Astrocyte of the spinal cord (primary cell): ENCODE data around the gene CTU2.

Experiments
- DNase-seq: peaks from one replicate; pipeline ENCODE4 v3.0.0; 2011; ENCODE audit warnings: low read depth, low spot score
- H3K4me3 ChIP-seq: 2 replicates; pipeline ENCODE4 v1.5.1; 2011; ENCODE audit warnings: low read depth, mild to moderate bottlenecking, low read length, moderate library complexity
- CTCF ChIP-seq: IDR thresholded peaks from 2 replicates; pipeline ENCODE4 v1.5.1; 2012; ENCODE audit warnings: low read depth, mild to moderate bottlenecking, low read length, inconsistent platforms
- in situ Hi-C: cut with HindIII; loops from 2 replicates; pipeline ENCODE4 v1.10.0; 2017; ENCODE audit warnings: low sequenced_read_pairs

The CTU2 gene

DNA sequence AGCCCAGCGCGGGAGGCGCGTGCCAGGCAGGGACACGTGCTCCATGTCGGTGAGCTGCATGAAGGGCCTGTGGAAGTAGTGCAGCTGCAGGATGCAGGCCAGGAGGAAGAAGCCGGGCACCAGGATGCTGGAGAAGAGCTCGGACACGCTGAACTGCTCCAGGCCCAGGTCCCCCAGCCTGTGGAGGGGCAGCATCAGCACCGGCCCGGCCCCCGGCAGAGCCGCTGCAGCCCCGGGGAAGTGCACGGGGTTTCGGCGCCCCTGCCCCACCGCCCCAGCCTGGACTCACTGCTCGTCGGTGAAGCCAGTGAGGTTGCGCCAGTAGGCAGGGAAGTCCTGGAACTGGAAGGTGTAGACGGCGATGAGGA lies 28.0 kb downstream of the CTU2 start:
- no peak for TF ChIP-seq CTCF
- in situ Hi-C loops, result no loop called here
- DNase-seq, result no peak

DNA sequence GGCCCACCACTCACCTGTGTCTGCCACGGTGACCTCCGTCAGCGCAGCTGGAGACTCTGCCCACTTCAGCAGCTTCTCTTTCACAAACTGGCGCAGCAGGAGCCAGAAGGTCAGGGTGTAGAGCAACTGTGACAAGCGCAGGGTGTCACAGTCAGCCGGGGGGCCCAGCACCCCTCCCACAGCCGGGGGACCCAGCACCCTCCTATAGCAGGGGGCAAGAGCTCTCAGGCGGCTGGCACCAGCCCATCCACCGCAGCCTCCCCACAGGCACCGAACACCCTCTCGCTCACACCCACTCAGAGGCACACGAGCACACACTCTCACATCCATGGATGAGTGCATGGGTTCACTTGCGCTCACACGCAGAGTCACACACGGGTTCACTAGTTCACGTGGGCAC lies 28.8 kb downstream of the CTU2 start:
- no peak for DNase-seq
- no peak overlapping the region for H3K4me3 ChIP-seq
- in situ Hi-C loops, result no loop called here
- no peak for TF ChIP-seq CTCF

More for the DNA sequence above, 28.0 kb downstream of the CTU2 start:
- no peak overlapping the region for H3K4me3 ChIP-seq

GRCh38 chr16:88735616-88736015 lies 29.3 kb downstream of the CTU2 start:
- DNase-seq, result no peak
- H3K4me3 ChIP-seq, result no peak overlapping the region
- in situ Hi-C loops, result no loop called here
- TF ChIP-seq CTCF, result no peak

DNA sequence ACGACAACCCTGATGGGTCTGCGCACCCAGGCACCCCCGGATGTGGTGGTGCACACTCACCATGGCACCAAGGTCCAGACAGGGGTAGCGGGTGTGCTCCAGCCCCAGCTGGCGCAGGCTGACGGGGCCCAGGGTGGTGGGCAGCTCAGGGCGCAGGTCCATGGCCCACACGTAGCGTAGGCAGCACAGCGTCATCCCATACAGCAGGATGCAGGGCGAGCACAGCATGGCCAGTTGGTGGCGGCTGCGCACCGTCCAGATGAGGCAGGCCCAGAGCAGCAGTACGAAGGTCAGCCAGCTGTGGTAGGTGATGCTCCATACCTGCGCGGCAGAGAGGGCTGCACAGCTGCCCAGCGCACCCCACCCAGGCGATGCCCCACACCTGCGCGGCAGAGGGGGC lies 29.8 kb downstream of the CTU2 start:
- DNase-seq, result no peak
- no peak overlapping the region for H3K4me3 ChIP-seq
- no peak for TF ChIP-seq CTCF
- in situ Hi-C loops, result no loop called here

DNA sequence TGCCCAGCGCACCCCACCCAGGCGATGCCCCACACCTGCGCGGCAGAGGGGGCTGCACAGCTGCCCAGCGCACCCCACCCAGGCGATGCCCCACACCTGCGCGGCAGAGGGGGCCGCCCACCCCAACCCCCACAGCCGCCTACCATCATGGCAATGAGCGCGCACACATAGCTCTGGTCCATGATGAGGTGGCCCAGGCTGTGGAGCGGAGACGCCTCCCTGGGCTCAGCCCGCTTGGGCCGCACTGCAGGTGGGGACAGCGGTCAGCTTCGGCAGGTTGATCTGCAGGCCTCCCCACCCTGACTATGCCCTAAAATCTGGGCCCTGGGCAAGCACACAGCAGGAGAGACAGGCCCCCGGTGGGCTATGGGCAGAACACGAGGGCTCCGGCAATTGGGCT lies 30.2 kb downstream of the CTU2 start:
- no peak for DNase-seq
- H3K4me3 ChIP-seq, result no peak overlapping the region
- TF ChIP-seq CTCF, result no peak
- in situ Hi-C loops, result no loop called here

- peak; percentile 52 for DNase-seq
- TF ChIP-seq CTCF, result peak; percentile 78
- H3K4me3 ChIP-seq, result no peak overlapping the region
- in situ Hi-C loops, result no loop called here
Observed at GRCh38 chr16:88737298-88738150, 31.2 kb downstream of the CTU2 start.
